SK-N-SH (cell line): ENCODE data around the gene HK1. TPM values are rescaled to one million over a fixed set of nuclear protein-coding genes. Genes with fewer than 3 reads are reported as not detected.
"Not testable (repeated sequence)": the region's sequence is repeated elsewhere in the genome, so short reads cannot be mapped to it uniquely, and the experiment has no call there.

ENCODE experiments used
- CTCF ChIA-PET: fragments of 300-600, 350-600 bp; formaldehyde crosslinking; extraction: SDS; loops from one replicate; lab custom pipeline; 2021; lab: Yijun Ruan, JAX
- POLR2A ChIA-PET: fragments of 350-600 bp; sonication (Branson Sonifier 250); formaldehyde crosslinking; extraction: SDS; loops from one replicate; lab custom pipeline; 2020; ENCODE audit warnings: antibody characterized with exemption, inconsistent platforms; lab: Yijun Ruan, JAX
- DNase-seq: peaks from one replicate; pipeline ENCODE4 v3.0.0; 2012
- H2AFZ ChIP-seq: fragments of 200-600 bp; sonication (generic); 2 replicates; pipeline ENCODE4 v1.8.1; 2016; ENCODE audit warnings: antibody characterized with exemption, mild to moderate bottlenecking, low read depth
- H3F3A ChIP-seq: fragments of 200-600 bp; sonication (generic); replicated peaks from 2 replicates; pipeline ENCODE3; 2016; ENCODE audit warnings: antibody characterized with exemption, mild to moderate bottlenecking; ENCODE audit not compliant: insufficient read depth
- H3K27ac ChIP-seq, 2 experiments: fragments of 200-500 bp in 1 of 2; fragments of 200-600 bp in 1 of 2; sonication (Bioruptor generic) in 1 of 2; sonication (generic), shearing (Covaris generic) in 1 of 2; 2 replicates each; pipeline versions ENCODE4 v1.5.1 to v1.6.1; 2014 to 2016; ENCODE audit warnings: low read depth in 2 of 2, inconsistent platforms in 1 of 2, low read length in 1 of 2, mild to moderate bottlenecking in 1 of 2, mixed read lengths in 1 of 2
- H3K27me3 ChIP-seq: fragments of 200-600 bp; sonication (generic), shearing (Covaris generic); 2 replicates; pipeline ENCODE4 v1.6.1; 2016; ENCODE audit warnings: mixed run types; ENCODE audit not compliant: insufficient read depth
- H3K36me3 ChIP-seq, 2 experiments: fragments of 200-500 bp in 1 of 2; fragments of 200-600 bp in 1 of 2; sonication (Bioruptor generic) in 1 of 2; sonication (generic) in 1 of 2; replicated peaks in 1 of 2; 2 replicates each; pipeline versions ENCODE3 to v1.5.1; 2014 to 2016; ENCODE audit warnings: low read length in 1 of 2, mild to moderate bottlenecking in 1 of 2; ENCODE audit not compliant: insufficient read depth in 2 of 2, control insufficient read depth in 1 of 2
- H3K4me1 ChIP-seq, 2 experiments: fragments of 200-500 bp in 1 of 2; fragments of 200-600 bp in 1 of 2; sonication (Bioruptor generic) in 1 of 2; sonication (generic), shearing (Covaris generic) in 1 of 2; 2 replicates each; pipeline versions ENCODE4 v1.5.1 to v1.6.1; 2014 to 2016; ENCODE audit warnings: low read depth in 1 of 2, low read length in 1 of 2, mixed run types in 1 of 2; ENCODE audit not compliant: insufficient read depth in 2 of 2, control insufficient read depth in 1 of 2
- H3K4me2 ChIP-seq: fragments of 200-600 bp; sonication (generic), shearing (Covaris generic); 2 replicates; pipeline ENCODE4 v1.6.1; 2017; ENCODE audit warnings: mixed run types
- H3K4me3 ChIP-seq, 2 experiments: fragments of 200-500 bp in 1 of 2; fragments of 200-600 bp in 1 of 2; sonication (Bioruptor generic) in 1 of 2; sonication (generic), shearing (Covaris generic) in 1 of 2; 2 replicates each; pipeline versions ENCODE4 v1.5.1 to v1.8.1; 2014 to 2016; ENCODE audit warnings: low read depth in 2 of 2, inconsistent platforms in 1 of 2, low read length in 1 of 2, mild to moderate bottlenecking in 1 of 2, mixed read lengths in 1 of 2, moderate library complexity in 1 of 2
- H3K79me2 ChIP-seq: fragments of 200-600 bp; sonication (generic); 2 replicates; pipeline ENCODE4 v1.8.1; 2017; ENCODE audit warnings: mild to moderate bottlenecking; ENCODE audit not compliant: insufficient read depth
- H3K9ac ChIP-seq: fragments of 200-600 bp; sonication (generic); 2 replicates; pipeline ENCODE4 v1.6.1; 2017; ENCODE audit warnings: mixed run types
- H3K9me2 ChIP-seq: fragments of 200-600 bp; sonication (generic); 2 replicates; pipeline ENCODE4 v1.6.1; 2017; ENCODE audit warnings: mixed run types
- H3K9me3 ChIP-seq: fragments of 200-600 bp; sonication (generic); 2 replicates; pipeline ENCODE4 v1.6.1; 2017; ENCODE audit warnings: mixed run types, mild to moderate bottlenecking, moderate library complexity
- H4K20me1 ChIP-seq: fragments of 200-600 bp; sonication (generic); 2 replicates; pipeline ENCODE4 v1.6.1; 2017; ENCODE audit warnings: mild to moderate bottlenecking, mixed run types; ENCODE audit not compliant: insufficient read depth
- ELF1 ChIP-seq: IDR thresholded peaks from 2 replicates; pipeline ENCODE4 v1.4.0; 2012
- EP300 ChIP-seq, 2 experiments: IDR thresholded peaks; 2 replicates each; pipeline versions ENCODE4 v1.4.0 to v1.6.1; 2012; ENCODE audit warnings: borderline replicate concordance in 1 of 2, low read depth in 1 of 2, low read length in 1 of 2
- EZH2phosphoT487 ChIP-seq: fragments of 200-600 bp; sonication (generic); IDR thresholded peaks from 2 replicates; pipeline ENCODE4 v1.6.1; 2017; ENCODE audit warnings: low read depth, mixed run types, mild to moderate bottlenecking, antibody characterized with exemption, moderate library complexity, borderline replicate concordance
- FOXM1 ChIP-seq: IDR thresholded peaks from 2 replicates; pipeline ENCODE4 v1.4.0; 2012; ENCODE audit warnings: low read depth, mild to moderate bottlenecking
- JUND ChIP-seq: IDR thresholded peaks from 2 replicates; pipeline ENCODE4 v1.4.0; 2012
- MEF2A ChIP-seq: IDR thresholded peaks from 2 replicates; pipeline ENCODE4 v1.4.0; 2012; ENCODE audit warnings: low read depth, borderline replicate concordance
- MXI1 ChIP-seq: IDR thresholded peaks from 2 replicates; pipeline ENCODE4 v1.6.1; 2012; ENCODE audit warnings: mild to moderate bottlenecking, low read depth, low read length, improper control_type of control experiment
- NFIC ChIP-seq: IDR thresholded peaks from 2 replicates; pipeline ENCODE4 v1.4.0; 2012; ENCODE audit warnings: borderline replicate concordance
- NRF1 ChIP-seq: IDR thresholded peaks from 2 replicates; pipeline ENCODE4 v1.6.1; 2012; ENCODE audit warnings: low read depth, mild to moderate bottlenecking, low read length
- RFX5 ChIP-seq: IDR thresholded peaks from 2 replicates; pipeline ENCODE4 v1.6.1; 2012; ENCODE audit warnings: mild to moderate bottlenecking, improper control_type of control experiment, low read length
- SMC3 ChIP-seq: IDR thresholded peaks from 2 replicates; pipeline ENCODE4 v1.6.1; 2012; ENCODE audit warnings: low read depth, low read length, improper control_type of control experiment
- WGBS: methylation state at CpG from one replicate; pipeline ENCODE4 v1.1.6; 2017; ENCODE audit warnings: low lambda C conversion rate; 5-methylcytosine and 5-hydroxymethylcytosine counted together
- polyA plus RNA-seq, 3 experiments: library from polyadenylated mRNA; depleted of rRNA; stranded (reverse); fragments of >200 nt; gene quantifications; 2 replicates each; pipeline ENCODE4 v1.2.3, GENCODE V29; 2012
- TF ChIP-seq, protein P1 (sequence below): IDR thresholded peaks from 2 replicates; pipeline ENCODE4 v1.4.0; 2012; ENCODE audit warnings: low read depth, borderline replicate concordance
- TF ChIP-seq, protein P2 (sequence below): IDR thresholded peaks from 2 replicates; pipeline ENCODE4; 2012
- TF ChIP-seq, protein P3 (sequence below): fragments of 200-600 bp; sonication (generic); IDR thresholded peaks from 2 replicates; pipeline ENCODE4 v1.6.1; 2017; ENCODE audit warnings: antibody characterized with exemption, mild to moderate bottlenecking, moderate library complexity
- TF ChIP-seq, protein P4 (sequence below): fragments of 150-350 bp; IDR thresholded peaks from 2 replicates; pipeline ENCODE4 v1.6.1; 2017; ENCODE audit warnings: antibody characterized with exemption, low read length, low read depth, borderline replicate concordance

The HK1 gene
- polyA plus RNA-seq, 1 of the 3 experiments (the other 2 are of a cell fraction) = 38.7 TPM

DNA sequence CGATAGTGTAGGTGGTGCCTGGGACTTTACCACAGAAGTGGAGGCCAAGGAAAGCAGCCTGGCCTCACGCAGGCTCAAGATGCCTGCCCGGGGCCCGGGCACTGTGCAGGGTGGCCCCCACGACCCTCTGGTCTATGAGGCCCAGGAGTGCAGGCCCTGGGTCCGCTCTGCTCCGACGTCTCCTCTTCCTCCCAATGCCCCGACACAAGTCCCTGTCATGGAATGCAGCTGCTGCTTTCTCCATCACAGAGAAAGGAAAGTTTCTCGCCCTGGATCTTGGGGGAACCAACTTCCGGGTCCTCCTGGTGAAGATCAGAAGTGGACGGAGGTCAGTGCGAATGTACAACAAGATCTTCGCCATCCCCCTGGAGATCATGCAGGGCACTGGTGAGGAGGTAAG is 28.3 kb upstream of the HK1 start:
- H3K9ac ChIP-seq = no peak overlapping the region
- no peaks in the 10 kb centered on the region for H3F3A ChIP-seq
- H3K27ac ChIP-seq = no peak overlapping the region
- no peaks in the 10 kb centered on the region for H4K20me1 ChIP-seq
- H2AFZ ChIP-seq = no peak overlapping the region
- no peaks in the 10 kb centered on the region for H3K79me2 ChIP-seq
- no peak overlapping the region for H3K4me2 ChIP-seq
- H3K27me3 ChIP-seq = no peaks in the 10 kb centered on the region
- CTCF ChIA-PET = no interaction called here
- TF ChIP-seq NRF1 (no peak), MEF2A (no peak), SMC3 (no peak), NFIC (no peak), RFX5 (no peak), ELF1 (no peak), JUND (no peak)
- TF ChIP-seq, protein P1, sequence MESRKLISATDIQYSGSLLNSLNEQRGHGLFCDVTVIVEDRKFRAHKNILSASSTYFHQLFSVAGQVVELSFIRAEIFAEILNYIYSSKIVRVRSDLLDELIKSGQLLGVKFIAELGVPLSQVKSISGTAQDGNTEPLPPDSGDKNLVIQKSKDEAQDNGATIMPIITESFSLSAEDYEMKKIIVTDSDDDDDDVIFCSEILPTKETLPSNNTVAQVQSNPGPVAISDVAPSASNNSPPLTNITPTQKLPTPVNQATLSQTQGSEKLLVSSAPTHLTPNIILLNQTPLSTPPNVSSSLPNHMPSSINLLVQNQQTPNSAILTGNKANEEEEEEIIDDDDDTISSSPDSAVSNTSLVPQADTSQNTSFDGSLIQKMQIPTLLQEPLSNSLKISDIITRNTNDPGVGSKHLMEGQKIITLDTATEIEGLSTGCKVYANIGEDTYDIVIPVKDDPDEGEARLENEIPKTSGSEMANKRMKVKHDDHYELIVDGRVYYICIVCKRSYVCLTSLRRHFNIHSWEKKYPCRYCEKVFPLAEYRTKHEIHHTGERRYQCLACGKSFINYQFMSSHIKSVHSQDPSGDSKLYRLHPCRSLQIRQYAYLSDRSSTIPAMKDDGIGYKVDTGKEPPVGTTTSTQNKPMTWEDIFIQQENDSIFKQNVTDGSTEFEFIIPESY = no peak
- H3K9me3 ChIP-seq = no peaks in the 10 kb centered on the region
- no peak overlapping the region for H3K4me3 ChIP-seq
- peaks cover 0 to 7% of the 10 kb centered on the region in 2 experiments; a peak in 1 of 4 replicates for H3K4me1 ChIP-seq
- DNase-seq = no peak
- H3K9me2 ChIP-seq = no peaks in the 10 kb centered on the region
- POLR2A ChIA-PET = no interaction called here
- no peaks in the 10 kb centered on the region for H3K36me3 ChIP-seq
- WGBS = 95% methylated on average over 7 of the region's 14 CpGs

DNA sequence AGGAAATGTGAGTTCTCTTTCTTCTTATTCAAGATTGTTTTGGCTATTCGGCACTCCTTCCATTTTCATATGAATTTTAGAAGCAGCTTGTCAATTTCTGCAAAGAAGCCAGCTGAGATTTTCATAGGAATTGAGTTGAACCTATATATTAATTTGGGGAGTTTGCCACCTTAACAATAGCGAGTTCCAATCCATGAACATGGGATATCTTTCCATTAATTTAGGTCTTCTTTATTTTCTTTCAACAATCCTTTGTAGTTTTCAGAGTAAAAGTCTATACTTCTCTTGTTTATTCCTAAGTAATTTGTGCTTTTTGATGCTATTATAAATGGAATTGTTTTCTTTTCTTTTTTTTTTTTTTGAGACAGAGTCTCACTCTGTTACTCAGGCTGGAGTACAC is 26.9 kb upstream of the HK1 start:
- DNase-seq, H3K9me2 ChIP-seq, H3K9ac ChIP-seq, H3K27me3 ChIP-seq, POLR2A ChIA-PET, H3K79me2 ChIP-seq, H3K4me3 ChIP-seq, H3K4me2 ChIP-seq, H3K27ac ChIP-seq, H3F3A ChIP-seq, H2AFZ ChIP-seq, H3K36me3 ChIP-seq, H3K4me1 ChIP-seq, H4K20me1 ChIP-seq, H3K9me3 ChIP-seq: not testable (repeated sequence)
- 66% methylated on average over 2 of the region's 2 CpGs for WGBS
- CTCF ChIA-PET = interaction anchor here (1.2 kb wide), 1 partner anchor 13 kb away, joined by 3 read pairs; no protein-coding TSS in a partner anchor

DNA sequence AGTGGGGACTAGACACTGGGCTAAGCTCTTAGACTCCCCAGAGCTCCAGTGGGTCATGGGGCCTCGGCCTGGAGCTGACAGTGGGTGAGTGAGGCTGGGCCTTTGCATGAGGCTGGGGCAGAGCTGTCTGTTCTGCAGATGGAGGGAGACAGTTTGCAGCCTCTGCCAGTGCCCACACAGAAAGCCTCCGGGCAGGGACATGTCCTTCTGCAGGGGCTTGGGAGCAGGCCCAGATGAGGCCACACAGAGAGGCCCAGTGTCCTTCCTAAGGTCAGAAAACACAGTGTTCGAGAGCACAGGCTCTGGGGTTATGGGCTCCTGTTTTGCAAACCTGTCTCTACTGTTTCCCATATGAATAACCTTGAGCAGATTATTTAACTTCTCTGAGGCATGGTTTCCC is 25.1 kb upstream of the HK1 start:
- TF ChIP-seq, protein P2, sequence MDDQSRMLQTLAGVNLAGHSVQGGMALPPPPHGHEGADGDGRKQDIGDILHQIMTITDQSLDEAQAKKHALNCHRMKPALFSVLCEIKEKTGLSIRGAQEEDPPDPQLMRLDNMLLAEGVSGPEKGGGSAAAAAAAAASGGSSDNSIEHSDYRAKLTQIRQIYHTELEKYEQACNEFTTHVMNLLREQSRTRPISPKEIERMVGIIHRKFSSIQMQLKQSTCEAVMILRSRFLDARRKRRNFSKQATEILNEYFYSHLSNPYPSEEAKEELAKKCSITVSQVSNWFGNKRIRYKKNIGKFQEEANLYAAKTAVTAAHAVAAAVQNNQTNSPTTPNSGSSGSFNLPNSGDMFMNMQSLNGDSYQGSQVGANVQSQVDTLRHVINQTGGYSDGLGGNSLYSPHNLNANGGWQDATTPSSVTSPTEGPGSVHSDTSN = no peak
- TF ChIP-seq MXI1 (no peak), EZH2phosphoT487 (no peak), ELF1 (no peak), NRF1 (no peak), SMC3 (no peak), RFX5 (no peak), FOXM1 (no peak), EP300 (IDR thresholded peaks at IDR 0.05; ENCODE audit: borderline replicate concordance in 1 of 2, low read depth in 1 of 2, low read length in 1 of 2) (no peak)
- TF ChIP-seq, protein P3, sequence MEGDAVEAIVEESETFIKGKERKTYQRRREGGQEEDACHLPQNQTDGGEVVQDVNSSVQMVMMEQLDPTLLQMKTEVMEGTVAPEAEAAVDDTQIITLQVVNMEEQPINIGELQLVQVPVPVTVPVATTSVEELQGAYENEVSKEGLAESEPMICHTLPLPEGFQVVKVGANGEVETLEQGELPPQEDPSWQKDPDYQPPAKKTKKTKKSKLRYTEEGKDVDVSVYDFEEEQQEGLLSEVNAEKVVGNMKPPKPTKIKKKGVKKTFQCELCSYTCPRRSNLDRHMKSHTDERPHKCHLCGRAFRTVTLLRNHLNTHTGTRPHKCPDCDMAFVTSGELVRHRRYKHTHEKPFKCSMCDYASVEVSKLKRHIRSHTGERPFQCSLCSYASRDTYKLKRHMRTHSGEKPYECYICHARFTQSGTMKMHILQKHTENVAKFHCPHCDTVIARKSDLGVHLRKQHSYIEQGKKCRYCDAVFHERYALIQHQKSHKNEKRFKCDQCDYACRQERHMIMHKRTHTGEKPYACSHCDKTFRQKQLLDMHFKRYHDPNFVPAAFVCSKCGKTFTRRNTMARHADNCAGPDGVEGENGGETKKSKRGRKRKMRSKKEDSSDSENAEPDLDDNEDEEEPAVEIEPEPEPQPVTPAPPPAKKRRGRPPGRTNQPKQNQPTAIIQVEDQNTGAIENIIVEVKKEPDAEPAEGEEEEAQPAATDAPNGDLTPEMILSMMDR = no peak
- TF ChIP-seq, protein P4, sequence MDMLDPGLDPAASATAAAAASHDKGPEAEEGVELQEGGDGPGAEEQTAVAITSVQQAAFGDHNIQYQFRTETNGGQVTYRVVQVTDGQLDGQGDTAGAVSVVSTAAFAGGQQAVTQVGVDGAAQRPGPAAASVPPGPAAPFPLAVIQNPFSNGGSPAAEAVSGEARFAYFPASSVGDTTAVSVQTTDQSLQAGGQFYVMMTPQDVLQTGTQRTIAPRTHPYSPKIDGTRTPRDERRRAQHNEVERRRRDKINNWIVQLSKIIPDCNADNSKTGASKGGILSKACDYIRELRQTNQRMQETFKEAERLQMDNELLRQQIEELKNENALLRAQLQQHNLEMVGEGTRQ = no peak
- ChIA-PET POLR2A (no interaction called here), CTCF (interaction anchor here (1.4 to 1.5 kb wide), 2 partner anchors 14 to 200 kb away, joined by 3 to 5 read pairs; no protein-coding TSS in a partner anchor)
- H3K36me3 ChIP-seq = no peaks in the 10 kb centered on the region
- H3K4me3 ChIP-seq = no peak overlapping the region
- 45% methylated on average over 2 of the region's 3 CpGs for WGBS
- H3K9ac ChIP-seq = no peak overlapping the region
- DNase-seq = peak; percentile 57
- H3K4me2 ChIP-seq = no peak overlapping the region
- no peak overlapping the region for H2AFZ ChIP-seq
- H3F3A ChIP-seq = no peaks in the 10 kb centered on the region
- H3K79me2 ChIP-seq = no peaks in the 10 kb centered on the region
- no peaks in the 10 kb centered on the region for H3K27me3 ChIP-seq
- H4K20me1 ChIP-seq = no peaks in the 10 kb centered on the region
- H3K27ac ChIP-seq = no peak overlapping the region; a peak in 1 of 4 replicates
- H3K9me3 ChIP-seq = no peaks in the 10 kb centered on the region
- H3K4me1 ChIP-seq = peaks cover 0 to 7% of the 10 kb centered on the region in 2 experiments; a peak in 1 of 4 replicates
- H3K9me2 ChIP-seq = no peaks in the 10 kb centered on the region
